Stimulated activated CD8-positive, alpha-beta memory T cell treated with anti-CD3 and anti-CD28 coated beads, Interleukin-4, amount 100 ng/mL, for 24 hours (primary cell): ENCODE results near the gene FIZ1.

Source experiments
- DNase-seq: peaks from one replicate; pipeline ENCODE4 v3.0.0-alpha.2; 2020; ENCODE audit warnings: low read depth

Gene FIZ1

GRCh38 chr19:55599468-55599841, at the start of gene FIZ1:
Gene FIZ1 (minus strand): TSS chr19:55599517. CDS start chr19:55597865, 1,652 bp downstream.
- DNase-seq = peak; percentile 92

GRCh38 chr19:55648585-55649267, 49.4 kb upstream of the FIZ1 start:
- DNase-seq = no peak

GRCh38 chr19:55647732-55648584, 48.6 kb upstream of the FIZ1 start, which contains the start of gene CCDC106:
Gene CCDC106 (plus strand): TSS chr19:55648212. CDS start chr19:55649047, 835 bp downstream.
- no peak for DNase-seq

- DNase-seq = no peak
Measured at GRCh38 chr19:55646889-55647731, 47.8 kb upstream of the FIZ1 start.

- no peak for DNase-seq
Measured at GRCh38 chr19:55645512-55645881, 46.2 kb upstream of the FIZ1 start.

GRCh38 chr19:55644842-55645511, 45.7 kb upstream of the FIZ1 start:
- DNase-seq = no peak

- DNase-seq = no peak
Measured at GRCh38 chr19:55644191-55644833, 45.0 kb upstream of the FIZ1 start.

- DNase-seq = no peak
Measured at GRCh38 chr19:55643887-55644176, 44.5 kb upstream of the FIZ1 start.

- peak; percentile 69 for DNase-seq
Measured at GRCh38 chr19:55643003-55643886, 43.9 kb upstream of the FIZ1 start, which contains the start of gene ZNF581. Gene ZNF581 (plus strand): TSS chr19:55643649. CDS start chr19:55644572, 923 bp downstream.

GRCh38 chr19:55642153-55643002, 43.1 kb upstream of the FIZ1 start:
- DNase-seq = no peak

- DNase-seq = no peak
Measured at GRCh38 chr19:55641426-55642152, 42.3 kb upstream of the FIZ1 start.

- peak; percentile 53 for DNase-seq
Measured at GRCh38 chr19:55640577-55641425, 41.5 kb upstream of the FIZ1 start, which contains the start of gene ZNF580. Gene ZNF580 (plus strand): TSS chr19:55641002. CDS start chr19:55642509, 1,507 bp downstream.

GRCh38 chr19:55640043-55640576, 40.8 kb upstream of the FIZ1 start:
- DNase-seq = peak; percentile 51

- peak; percentile 40 for DNase-seq
Measured at GRCh38 chr19:55638864-55639359, 39.6 kb upstream of the FIZ1 start.

- DNase-seq = no peak
Measured at GRCh38 chr19:55637534-55637933, 38.2 kb upstream of the FIZ1 start.

GRCh38 chr19:55636723-55637122, 37.4 kb upstream of the FIZ1 start:
- DNase-seq = no peak

- no peak for DNase-seq
Measured at GRCh38 chr19:55635856-55636440, 36.6 kb upstream of the FIZ1 start.
